ENCODE measurements around the gene GGA1.
A peak's percentile ranks its signal among the peaks of the same experiment; 100 is the strongest.

GGA1 gene

GRCh38 chr22:37564111-37564711 is 44.4 kb upstream of the GGA1 start:
- TF ChIP-seq EGR1 (IDR thresholded peaks at IDR 0.05): no peak
- no peak for TF ChIP-seq TAF1 (IDR thresholded peaks at IDR 0.05; ENCODE audit: low read depth)

- TF ChIP-seq REST (IDR thresholded peaks at IDR 0.05; ENCODE audit: low read depth) (no peak), TEAD4 (IDR thresholded peaks at IDR 0.05) (no peak), CEBPB (IDR thresholded peaks at IDR 0.05) (no peak), EP300 (IDR thresholded peaks at IDR 0.05; ENCODE audit: borderline replicate concordance) (no peak)
Measured at GRCh38 chr22:37565830-37566229, 42.8 kb upstream of the GGA1 start.

GRCh38 chr22:37566329-37566837 is 42.3 kb upstream of the GGA1 start:
- TF ChIP-seq TAF1 (IDR thresholded peaks at IDR 0.05; ENCODE audit: low read depth) (no peak), YY1 (IDR thresholded peaks at IDR 0.05; ENCODE audit: low read depth) (no peak), EP300 (IDR thresholded peaks at IDR 0.05; ENCODE audit: borderline replicate concordance) (no peak), REST (IDR thresholded peaks at IDR 0.05; ENCODE audit: low read depth) (no peak), RAD21 (IDR thresholded peaks at IDR 0.05; ENCODE audit: low read depth) (no peak), NFIC (IDR thresholded peaks at IDR 0.05) (no peak), USF1 (IDR thresholded peaks at IDR 0.05) (no peak), ZBTB7A (IDR thresholded peaks at IDR 0.05; ENCODE audit: low read depth) (no peak), CEBPB (IDR thresholded peaks at IDR 0.05) (no peak), CREB1 (IDR thresholded peaks at IDR 0.05; ENCODE audit: low read depth) (no peak), TCF12 (IDR thresholded peaks at IDR 0.05; ENCODE audit: low read depth) (no peak), FOXM1 (IDR thresholded peaks at IDR 0.05; ENCODE audit: borderline replicate concordance, low read depth) (no peak), EGR1 (IDR thresholded peaks at IDR 0.05) (no peak), MAX (IDR thresholded peaks at IDR 0.05) (no peak), TEAD4 (IDR thresholded peaks at IDR 0.05) (no peak)

GRCh38 chr22:37566903-37567798 is 41.5 kb upstream of the GGA1 start:
- TF ChIP-seq TAF1 (IDR thresholded peaks at IDR 0.05; ENCODE audit: low read depth) (no peak), CEBPB (IDR thresholded peaks at IDR 0.05) (no peak), ZBTB7A (IDR thresholded peaks at IDR 0.05; ENCODE audit: low read depth) (no peak), MAX (IDR thresholded peaks at IDR 0.05) (0 out of 2 replicates have a peak, but pooled peaks have one; percentile 8), RAD21 (IDR thresholded peaks at IDR 0.05; ENCODE audit: low read depth) (peak; percentile 94), TEAD4 (IDR thresholded peaks at IDR 0.05) (no peak), REST (IDR thresholded peaks at IDR 0.05; ENCODE audit: low read depth) (no peak), CREB1 (IDR thresholded peaks at IDR 0.05; ENCODE audit: low read depth) (no peak), EP300 (IDR thresholded peaks at IDR 0.05; ENCODE audit: borderline replicate concordance) (no peak)

GRCh38 chr22:37568012-37568411 is 40.6 kb upstream of the GGA1 start:
- TF ChIP-seq MAX (IDR thresholded peaks at IDR 0.05) (no peak), TCF12 (IDR thresholded peaks at IDR 0.05; ENCODE audit: low read depth) (no peak), CREB1 (IDR thresholded peaks at IDR 0.05; ENCODE audit: low read depth) (no peak), TEAD4 (IDR thresholded peaks at IDR 0.05) (no peak), FOXM1 (IDR thresholded peaks at IDR 0.05; ENCODE audit: borderline replicate concordance, low read depth) (no peak), USF1 (IDR thresholded peaks at IDR 0.05) (no peak), REST (IDR thresholded peaks at IDR 0.05; ENCODE audit: low read depth) (no peak), YY1 (IDR thresholded peaks at IDR 0.05; ENCODE audit: low read depth) (no peak), NFIC (IDR thresholded peaks at IDR 0.05) (no peak), TAF1 (IDR thresholded peaks at IDR 0.05; ENCODE audit: low read depth) (no peak)
